Activated CD8-positive, alpha-beta T cell treated with anti-CD3 and anti-CD28 coated beads, Interleukin-2, amount 10 ng/mL, durations not matched to agents 7 days and 5 days (primary cell): ENCODE data around the gene ZNF296. TPM values are rescaled to one million over a fixed set of nuclear protein-coding genes. Genes with fewer than 3 reads are reported as not detected.

Experiments
- ATAC-seq: fragments of 150-1000 bp; cut with Tn5 transposase; one replicate; pipeline ENCODE4 v1.10.0; 2021; ENCODE audit warnings: moderate library complexity
- CTCF ChIA-PET: fragments of 350-600 bp; sonication (Branson Sonifier 250); formaldehyde crosslinking; loops from one replicate; lab custom pipeline; 2021; ENCODE audit warnings: antibody characterized with exemption; lab: Charles Lee
- POLR2A ChIA-PET: fragments of 350-600 bp; sonication (Branson Sonifier 250); formaldehyde crosslinking; loops from one replicate; lab custom pipeline; 2021; ENCODE audit warnings: antibody characterized with exemption; lab: Charles Lee
- DNase-seq: peaks from one replicate; pipeline ENCODE4 v3.0.0-alpha.2; 2020
- H3K27ac Mint-ChIP-seq: one replicate; pipeline ENCODE4 v1.8.0; 2021; ENCODE audit warnings: mild to moderate bottlenecking, mixed read lengths
- H3K27me3 Mint-ChIP-seq: one replicate; pipeline ENCODE4 v1.8.0; 2021; ENCODE audit warnings: low read depth, mixed read lengths
- H3K36me3 Mint-ChIP-seq: one replicate; pipeline ENCODE4 v1.8.0; 2021; ENCODE audit warnings: low read depth, mixed read lengths
- H3K4me1 Mint-ChIP-seq: one replicate; pipeline ENCODE4 v1.8.0; 2021; ENCODE audit warnings: low read depth, mixed read lengths
- H3K4me3 Mint-ChIP-seq: one replicate; pipeline ENCODE4 v1.8.0; 2021; ENCODE audit warnings: mild to moderate bottlenecking, mixed read lengths
- H3K9me3 Mint-ChIP-seq: one replicate; pipeline ENCODE4 v1.8.0; 2022; ENCODE audit warnings: mixed read lengths; ENCODE audit not compliant: insufficient read depth
- total RNA-seq, 2 experiments: library from RNA; stranded (reverse); gene quantifications; one replicate each; pipeline ENCODE4 v1.2.3, GENCODE V29; 2021

ZNF296 gene
- total RNA-seq, 2 experiments from 2014 or later, result 6.2 to 6.3 TPM

DNA sequence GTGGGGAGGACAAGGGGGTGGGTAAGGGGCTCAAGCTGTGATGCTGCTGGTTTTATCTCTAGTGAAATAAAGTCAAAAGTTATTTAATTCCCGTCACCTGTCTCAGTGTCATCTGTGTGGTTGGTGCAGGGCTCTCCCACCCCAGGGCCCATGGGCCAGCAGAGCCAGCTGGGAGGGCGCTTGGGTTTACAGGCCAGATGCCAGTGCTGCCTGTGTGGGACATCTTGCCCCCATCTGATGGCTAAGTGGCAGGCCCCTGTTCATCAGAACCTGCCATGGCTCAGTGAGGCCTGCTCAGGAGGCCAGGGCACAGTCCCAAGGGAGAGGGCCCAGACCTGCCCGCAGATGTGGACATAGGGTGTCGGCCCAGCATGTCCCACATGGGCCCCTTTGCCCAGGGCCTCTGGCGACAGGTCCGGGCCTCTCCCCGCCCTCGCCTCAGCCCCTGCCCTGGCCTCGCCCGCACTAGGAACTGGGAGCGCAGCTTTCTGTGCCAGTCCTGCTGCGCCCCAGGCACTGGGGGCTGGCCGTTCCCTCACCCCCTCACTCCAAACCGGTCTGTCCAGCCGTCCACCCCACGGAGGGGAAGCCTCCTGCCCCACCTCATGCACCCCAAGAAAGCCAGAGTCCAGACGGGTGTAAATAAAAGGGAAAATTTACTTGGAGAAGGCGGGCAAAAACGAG lies 5.3 kb downstream of the ZNF296 start:
- POLR2A ChIA-PET, result no interaction called here
- DNase-seq (no peak), ATAC-seq (no peak)
- H3K9me3 Mint-ChIP-seq, result no peaks in the 10 kb centered on the region
- no peak overlapping the region for H3K4me3 Mint-ChIP-seq
- CTCF ChIA-PET, result no interaction called here
- peaks cover 11% of the 10 kb centered on the region for H3K4me1 Mint-ChIP-seq
- H3K27ac Mint-ChIP-seq, result no peak overlapping the region
- peaks cover 31% of the 10 kb centered on the region for H3K36me3 Mint-ChIP-seq
- H3K27me3 Mint-ChIP-seq, result no peaks in the 10 kb centered on the region

GRCh38 chr19:45070214-45070613 lies 6.1 kb downstream of the ZNF296 start:
- Mint-ChIP-seq H3K27me3 (no peaks in the 10 kb centered on the region), H3K4me3 (no peak overlapping the region), H3K4me1 (peaks cover 9% of the 10 kb centered on the region), H3K9me3 (no peaks in the 10 kb centered on the region), H3K36me3 (peaks cover 35% of the 10 kb centered on the region), H3K27ac (no peak overlapping the region)
- no peak for DNase-seq
- no peak for ATAC-seq
- ChIA-PET CTCF (no interaction called here), POLR2A (no interaction called here)

GRCh38 chr19:45069056-45069455 lies 7.2 kb downstream of the ZNF296 start:
- peaks cover 36% of the 10 kb centered on the region for H3K36me3 Mint-ChIP-seq
- no peak overlapping the region for H3K4me3 Mint-ChIP-seq
- CTCF ChIA-PET, result interaction anchor here (1.5 kb wide), 1 partner anchor 10 kb away, joined by 6 read pairs; no protein-coding TSS in a partner anchor
- ATAC-seq (peak; percentile 5), DNase-seq (no peak)
- H3K4me1 Mint-ChIP-seq, result peaks cover 2% of the 10 kb centered on the region
- no peaks in the 10 kb centered on the region for H3K27me3 Mint-ChIP-seq
- H3K27ac Mint-ChIP-seq, result no peak overlapping the region
- no peaks in the 10 kb centered on the region for H3K9me3 Mint-ChIP-seq
- POLR2A ChIA-PET, result no interaction called here

DNA sequence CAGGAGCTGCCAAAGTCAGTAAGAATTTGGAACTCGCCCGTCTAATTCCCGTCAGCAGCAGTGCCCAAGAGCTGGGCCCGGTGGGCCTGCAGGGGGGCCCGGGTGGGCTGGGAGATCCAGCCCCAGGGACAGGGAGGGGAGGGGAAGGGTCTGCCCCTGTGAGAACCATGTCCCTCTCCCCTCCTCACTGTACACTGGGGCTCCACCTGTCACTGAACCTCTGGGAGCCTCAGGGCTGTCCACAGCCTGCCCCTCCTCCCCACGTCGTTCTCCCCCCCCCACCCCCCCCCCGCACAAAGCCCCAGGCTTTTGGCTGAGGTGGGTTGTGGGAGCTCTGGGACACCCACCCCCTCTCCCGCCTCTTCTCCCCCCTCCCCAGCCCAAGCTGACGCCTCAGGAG lies 8.2 kb downstream of the ZNF296 start:
- H3K9me3 Mint-ChIP-seq, result no peaks in the 10 kb centered on the region
- H3K27me3 Mint-ChIP-seq, result no peaks in the 10 kb centered on the region
- peaks cover 41% of the 10 kb centered on the region for H3K36me3 Mint-ChIP-seq
- ATAC-seq (no peak), DNase-seq (no peak)
- POLR2A ChIA-PET, result no interaction called here
- H3K4me3 Mint-ChIP-seq, result no peak overlapping the region
- no peak overlapping the region for H3K27ac Mint-ChIP-seq
- CTCF ChIA-PET, result no interaction called here
- peaks cover 2% of the 10 kb centered on the region for H3K4me1 Mint-ChIP-seq

DNA sequence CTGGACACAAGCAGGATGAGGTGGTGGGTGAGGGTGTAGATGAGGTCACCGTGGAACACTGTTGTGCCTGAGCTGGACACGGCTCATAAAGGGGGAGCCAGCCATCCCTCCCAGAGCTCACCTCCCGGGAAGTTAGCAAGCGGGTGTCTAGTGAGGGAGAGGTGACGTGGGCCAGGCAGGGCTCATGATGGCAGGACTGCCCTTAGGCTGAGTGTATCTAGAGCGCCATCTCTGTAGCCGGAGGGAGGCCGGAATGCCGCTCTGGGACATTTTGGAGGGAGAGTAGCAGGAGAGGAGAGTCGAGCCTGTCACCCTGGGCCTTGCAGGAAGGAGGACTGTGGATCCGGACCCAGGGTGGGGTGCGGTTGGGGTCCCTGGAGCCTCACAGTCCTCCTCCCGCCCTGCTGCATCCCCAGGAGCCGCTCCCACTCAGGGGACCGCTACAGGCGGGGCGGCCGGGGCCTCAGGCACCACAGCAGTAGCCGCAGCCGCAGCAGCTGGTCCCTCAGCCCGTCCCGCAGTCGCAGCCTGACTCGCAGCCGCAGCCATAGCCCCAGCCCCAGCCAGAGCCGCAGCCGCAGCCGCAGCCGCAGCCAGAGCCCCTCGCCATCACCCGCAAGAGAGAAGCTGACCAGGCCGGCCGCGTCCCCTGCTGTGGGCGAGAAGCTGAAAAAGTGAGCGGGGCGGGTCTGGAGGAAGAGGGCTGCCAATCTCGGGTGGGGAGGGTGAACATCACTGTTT lies 9.2 kb downstream of the ZNF296 start:
- ATAC-seq (no peak), DNase-seq (no peak)
- ChIA-PET CTCF (interaction anchor here (1.3 kb wide), 1 partner anchor 50 kb away, joined by 3 read pairs; no protein-coding TSS in a partner anchor), POLR2A (no interaction called here)
- no peaks in the 10 kb centered on the region for H3K9me3 Mint-ChIP-seq
- no peaks in the 10 kb centered on the region for H3K4me1 Mint-ChIP-seq
- H3K27ac Mint-ChIP-seq, result no peak overlapping the region
- no peak overlapping the region for H3K4me3 Mint-ChIP-seq
- H3K36me3 Mint-ChIP-seq, result peaks cover 43% of the 10 kb centered on the region
- H3K27me3 Mint-ChIP-seq, result no peaks in the 10 kb centered on the region

GRCh38 chr19:45063851-45064801 lies 12.2 kb downstream of the ZNF296 start:
- Mint-ChIP-seq H3K9me3 (no peaks in the 10 kb centered on the region), H3K4me3 (no peak overlapping the region), H3K27ac (no peak overlapping the region), H3K36me3 (peaks cover 42% of the 10 kb centered on the region), H3K4me1 (no peaks in the 10 kb centered on the region), H3K27me3 (no peaks in the 10 kb centered on the region)
- CTCF ChIA-PET, result interaction anchor here (1.4 kb wide), 1 partner anchor 24 kb away, joined by 4 read pairs; no protein-coding TSS in a partner anchor
- POLR2A ChIA-PET, result interaction anchor here (0.8 kb wide), 1 partner anchor 24 kb away, joined by 3 read pairs; no protein-coding TSS in a partner anchor
- ATAC-seq (no peak), DNase-seq (no peak)

GRCh38 chr19:45061965-45062364 lies 14.3 kb downstream of the ZNF296 start:
- Mint-ChIP-seq H3K4me1 (no peaks in the 10 kb centered on the region), H3K27me3 (no peaks in the 10 kb centered on the region), H3K4me3 (no peak overlapping the region), H3K9me3 (no peaks in the 10 kb centered on the region), H3K27ac (no peak overlapping the region), H3K36me3 (peaks cover 55% of the 10 kb centered on the region)
- POLR2A ChIA-PET, result interaction anchor here (0.6 kb wide), 1 partner anchor 20 kb away, joined by 3 read pairs; no protein-coding TSS in a partner anchor
- no peak for DNase-seq
- CTCF ChIA-PET, result no interaction called here
- no peak for ATAC-seq

DNA sequence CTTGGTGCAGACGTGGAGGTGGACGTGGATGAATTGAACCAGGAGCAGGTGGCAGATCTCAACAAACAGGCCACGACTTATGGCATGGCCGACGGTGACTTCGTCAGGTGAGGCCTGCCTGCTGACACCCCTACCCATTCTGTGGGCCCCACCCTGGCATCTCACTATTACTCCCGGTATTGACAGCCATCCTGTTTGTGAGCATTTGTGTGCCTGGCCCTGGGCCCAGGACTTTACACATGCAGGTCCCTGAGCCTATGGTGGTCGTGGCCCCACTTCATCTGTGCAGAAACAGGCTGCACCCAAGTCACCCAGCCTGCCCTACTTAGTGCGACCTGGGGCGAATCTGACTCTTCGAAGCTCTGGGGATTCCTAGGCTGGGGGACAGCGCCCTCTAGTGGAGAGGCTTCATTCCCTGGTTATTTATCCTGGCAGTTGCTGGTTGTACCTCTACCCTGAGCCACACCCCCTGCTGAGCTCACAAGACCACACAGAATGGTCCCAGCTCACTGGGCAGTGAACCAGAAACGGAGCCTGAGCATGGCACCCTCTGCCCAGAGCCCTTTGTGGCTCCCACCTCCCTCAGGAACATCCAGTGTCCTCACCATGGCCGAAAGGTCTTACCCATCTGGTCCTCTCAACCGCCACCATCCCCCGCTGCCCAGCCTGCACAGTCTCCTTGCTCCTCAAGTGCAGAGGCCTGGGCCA lies 16.9 kb downstream of the ZNF296 start:
- no peaks in the 10 kb centered on the region for H3K27me3 Mint-ChIP-seq
- H3K4me1 Mint-ChIP-seq, result no peaks in the 10 kb centered on the region
- ChIA-PET POLR2A (interaction anchor here (1.4 kb wide), 1 partner anchor 12 kb away, joined by 5 read pairs; no protein-coding TSS in a partner anchor), CTCF (interaction anchor here (0.6 to 4.9 kb wide), 38 partner anchors 9 to 868 kb away, joined by 3 to 24 read pairs (median 4); partner anchors contain the start of genes CLASRP, GEMIN7, PPP1R37 and RELB)
- no peak overlapping the region for H3K4me3 Mint-ChIP-seq
- H3K9me3 Mint-ChIP-seq, result no peaks in the 10 kb centered on the region
- H3K36me3 Mint-ChIP-seq, result peaks cover 48% of the 10 kb centered on the region
- H3K27ac Mint-ChIP-seq, result no peak overlapping the region
- DNase-seq, result peak; percentile 90
- ATAC-seq, result peak; percentile 88

DNA sequence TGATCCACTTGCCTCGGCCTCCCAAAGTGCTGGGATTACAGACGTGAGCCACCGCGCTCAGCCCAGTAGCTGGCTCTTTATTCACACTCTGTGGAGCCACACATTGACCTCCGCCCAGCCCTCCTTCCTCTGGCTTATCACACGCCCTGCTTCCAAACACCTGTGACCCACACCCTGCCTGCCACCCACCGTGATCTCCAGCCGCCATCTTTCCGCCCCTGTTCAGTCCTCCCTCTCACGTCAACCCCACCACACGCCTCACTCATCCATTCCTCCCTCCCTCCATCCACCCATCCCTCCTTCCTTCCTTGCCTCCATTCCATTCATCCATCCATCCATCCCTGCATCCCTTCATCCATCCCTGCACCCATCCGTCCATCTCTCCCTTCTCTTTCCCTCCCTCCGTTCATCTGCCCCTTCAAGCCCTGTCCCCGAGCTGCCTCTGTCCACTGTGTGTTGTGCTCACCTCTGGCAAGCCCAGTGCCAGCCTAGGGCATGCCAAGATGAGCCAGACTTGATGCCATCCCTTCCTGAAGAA lies 17.6 kb downstream of the ZNF296 start:
- CTCF ChIA-PET, result interaction anchor here (0.8 to 4.9 kb wide), 18 partner anchors 9 to 402 kb away, joined by 3 to 24 read pairs (median 6); partner anchors contain the start of genes CLASRP, GEMIN7 and PPP1R37
- no peak for DNase-seq
- POLR2A ChIA-PET, result interaction anchor here (1.4 kb wide), 1 partner anchor 13 kb away, joined by 5 read pairs; no protein-coding TSS in a partner anchor

GRCh38 chr19:45057444-45057843 lies 18.8 kb downstream of the ZNF296 start:
- ChIA-PET CTCF (interaction anchor here (4.9 kb wide), 1 partner anchor 68 kb away, joined by 17 read pairs; no protein-coding TSS in a partner anchor), POLR2A (no interaction called here)
- Mint-ChIP-seq H3K27me3 (no peaks in the 10 kb centered on the region), H3K4me3 (no peak overlapping the region), H3K36me3 (peaks cover 43% of the 10 kb centered on the region), H3K9me3 (no peaks in the 10 kb centered on the region), H3K27ac (no peak overlapping the region), H3K4me1 (no peaks in the 10 kb centered on the region)
- no peak for ATAC-seq
- no peak for DNase-seq

More for the DNA sequence above, 17.6 kb downstream of the ZNF296 start:
- Mint-ChIP-seq H3K36me3 (peaks cover 46% of the 10 kb centered on the region), H3K4me1 (no peaks in the 10 kb centered on the region), H3K27ac (peak overlapping the region; percentile 33), H3K27me3 (no peaks in the 10 kb centered on the region), H3K9me3 (no peaks in the 10 kb centered on the region), H3K4me3 (no peak overlapping the region)
- no peak for ATAC-seq
